ENCODE results near the gene DYNLT5.

DNA sequence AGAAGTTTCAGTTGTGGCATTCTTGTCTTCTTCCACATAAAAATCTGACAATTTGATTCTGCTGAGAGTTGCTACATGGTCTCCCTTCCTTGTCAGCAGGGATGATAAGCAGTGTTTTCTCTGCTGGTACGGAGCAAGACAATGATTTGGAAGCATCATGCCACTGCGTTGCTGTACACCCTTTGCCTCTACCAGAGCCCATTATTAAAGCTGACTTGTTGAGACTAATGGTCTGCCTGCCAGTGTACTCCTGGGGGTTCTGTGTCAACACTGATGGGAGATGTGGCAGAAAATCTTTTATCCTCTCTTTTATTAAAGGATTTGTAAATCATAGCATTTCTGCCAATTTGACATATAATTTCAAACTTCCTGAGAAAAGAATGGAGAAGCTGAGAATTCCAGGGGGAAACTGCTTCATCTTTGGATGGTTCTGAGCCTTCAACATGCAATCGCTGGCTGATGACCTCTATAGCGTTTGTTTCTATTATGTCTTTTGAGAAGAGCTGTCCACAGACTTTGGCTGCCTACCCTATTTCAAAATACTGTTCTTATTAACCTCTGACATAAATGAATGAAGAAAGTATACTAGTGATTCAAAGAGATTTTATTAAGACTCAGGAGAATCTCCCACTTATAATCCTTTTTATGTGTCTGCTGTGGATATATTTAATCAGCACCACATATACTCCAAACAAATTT is 47.9 kb upstream of the DYNLT5 start:
- TF ChIP-seq, protein P1, sequence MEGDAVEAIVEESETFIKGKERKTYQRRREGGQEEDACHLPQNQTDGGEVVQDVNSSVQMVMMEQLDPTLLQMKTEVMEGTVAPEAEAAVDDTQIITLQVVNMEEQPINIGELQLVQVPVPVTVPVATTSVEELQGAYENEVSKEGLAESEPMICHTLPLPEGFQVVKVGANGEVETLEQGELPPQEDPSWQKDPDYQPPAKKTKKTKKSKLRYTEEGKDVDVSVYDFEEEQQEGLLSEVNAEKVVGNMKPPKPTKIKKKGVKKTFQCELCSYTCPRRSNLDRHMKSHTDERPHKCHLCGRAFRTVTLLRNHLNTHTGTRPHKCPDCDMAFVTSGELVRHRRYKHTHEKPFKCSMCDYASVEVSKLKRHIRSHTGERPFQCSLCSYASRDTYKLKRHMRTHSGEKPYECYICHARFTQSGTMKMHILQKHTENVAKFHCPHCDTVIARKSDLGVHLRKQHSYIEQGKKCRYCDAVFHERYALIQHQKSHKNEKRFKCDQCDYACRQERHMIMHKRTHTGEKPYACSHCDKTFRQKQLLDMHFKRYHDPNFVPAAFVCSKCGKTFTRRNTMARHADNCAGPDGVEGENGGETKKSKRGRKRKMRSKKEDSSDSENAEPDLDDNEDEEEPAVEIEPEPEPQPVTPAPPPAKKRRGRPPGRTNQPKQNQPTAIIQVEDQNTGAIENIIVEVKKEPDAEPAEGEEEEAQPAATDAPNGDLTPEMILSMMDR (IDR thresholded peaks at IDR 0.05): no peak
- TF ChIP-seq POLR2A (IDR thresholded peaks at IDR 0.05): no peak
